ENCODE measurements around the gene HPS5.
"Not testable (repeated sequence)": the region's sequence is repeated elsewhere in the genome, so short reads cannot be mapped to it uniquely, and the experiment has no call there.

HPS5 gene

DNA sequence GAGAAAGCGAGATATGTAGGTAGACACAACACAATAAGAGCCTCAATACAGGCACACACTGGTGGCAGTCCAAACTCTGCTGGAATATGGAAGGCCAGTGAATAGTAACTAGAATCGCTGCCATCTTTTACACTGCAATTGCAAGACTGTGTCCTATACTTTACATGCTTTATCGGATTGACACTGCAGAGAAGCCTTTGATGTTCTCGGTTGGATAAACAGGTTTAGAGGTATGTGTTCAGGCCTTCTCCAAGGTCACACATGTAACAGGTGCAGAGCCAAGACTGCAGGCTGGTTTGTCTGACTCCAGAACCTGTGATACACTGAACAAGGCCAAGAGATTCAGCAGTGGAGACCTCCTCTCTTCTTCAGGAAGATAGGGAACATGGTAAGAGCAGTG, 50.7 kb downstream of the HPS5 start:
- no peak for DNase-seq

DNA sequence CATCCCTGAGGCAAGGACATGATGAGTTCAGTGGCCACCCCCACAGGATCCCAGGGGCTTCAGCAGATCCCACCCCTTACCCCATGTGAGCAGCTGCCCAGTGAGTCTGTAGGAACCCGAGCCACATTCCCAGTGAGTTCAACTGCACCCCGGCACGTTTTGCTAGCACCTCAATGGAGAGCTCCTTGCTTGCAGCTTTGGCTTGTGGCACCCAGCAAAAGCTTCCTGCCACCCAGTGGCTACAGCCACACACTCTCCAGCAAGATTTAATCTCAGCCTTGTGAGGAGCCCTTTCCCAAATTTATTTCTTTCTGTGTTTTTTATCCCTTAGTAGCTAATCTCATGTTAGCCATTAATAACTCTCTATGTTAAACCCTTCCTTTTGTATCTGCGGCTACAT, 51.8 kb downstream of the HPS5 start:
- no peak for DNase-seq

DNA sequence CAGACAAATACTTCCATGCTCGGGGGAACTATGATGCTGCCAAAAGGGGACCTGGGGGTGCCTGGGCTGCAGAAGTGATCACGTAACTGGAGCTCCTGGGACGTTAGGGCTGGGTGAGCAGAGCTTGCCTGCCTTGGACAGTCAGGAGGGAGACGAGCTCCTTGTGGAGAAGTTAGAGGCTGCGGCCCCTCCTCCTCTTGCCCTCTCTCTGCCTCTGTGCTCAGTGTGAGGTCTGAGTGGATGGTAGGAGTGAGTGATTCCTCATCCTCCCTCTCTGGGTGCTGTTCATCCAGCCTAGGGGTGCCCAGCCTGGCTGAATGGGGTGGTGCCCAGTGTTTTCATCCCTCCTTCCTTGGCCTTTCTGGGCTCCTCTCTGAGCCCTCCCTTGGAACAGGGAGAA, 52.7 kb downstream of the HPS5 start:
- not testable (repeated sequence) for DNase-seq

DNA sequence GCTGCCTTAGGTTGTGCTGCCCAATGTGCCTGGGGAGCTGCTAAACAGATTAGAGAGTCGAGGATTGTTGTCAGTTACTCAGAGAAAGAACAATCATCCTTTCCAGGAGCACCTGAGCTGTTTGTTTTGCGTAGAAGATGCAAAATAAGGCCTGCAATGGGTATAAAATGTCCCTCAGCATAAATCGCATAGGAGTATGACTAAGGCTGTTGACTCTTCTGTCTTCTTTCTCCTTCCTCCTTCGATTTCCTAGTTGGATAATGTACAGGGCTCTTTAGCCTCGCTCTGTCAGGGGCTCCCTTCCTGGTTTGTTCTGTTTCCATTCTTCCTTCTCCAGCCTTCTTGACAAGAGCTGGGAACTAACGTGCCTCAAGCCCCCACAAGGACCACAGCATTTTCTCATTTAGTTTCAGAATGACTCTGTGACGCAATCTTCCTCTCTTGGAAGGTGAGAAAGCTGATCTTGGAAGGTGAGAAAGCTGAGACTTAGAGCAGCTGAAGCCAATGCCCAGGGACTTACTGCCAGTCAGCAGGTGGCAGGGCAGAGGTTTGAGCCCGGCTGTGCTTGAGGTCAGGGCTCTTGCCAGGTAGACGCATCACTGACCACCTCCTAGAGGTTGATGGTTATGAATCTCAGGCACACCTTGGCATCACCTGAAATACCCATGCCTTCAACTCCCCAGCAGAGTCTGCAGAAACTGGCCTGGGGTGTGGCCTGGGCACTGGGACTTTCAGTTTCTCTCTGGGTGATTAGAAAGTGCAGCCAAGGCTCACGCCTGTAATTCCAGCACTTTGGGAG, 54.4 kb downstream of the HPS5 start:
- not testable (repeated sequence) for DNase-seq

DNA sequence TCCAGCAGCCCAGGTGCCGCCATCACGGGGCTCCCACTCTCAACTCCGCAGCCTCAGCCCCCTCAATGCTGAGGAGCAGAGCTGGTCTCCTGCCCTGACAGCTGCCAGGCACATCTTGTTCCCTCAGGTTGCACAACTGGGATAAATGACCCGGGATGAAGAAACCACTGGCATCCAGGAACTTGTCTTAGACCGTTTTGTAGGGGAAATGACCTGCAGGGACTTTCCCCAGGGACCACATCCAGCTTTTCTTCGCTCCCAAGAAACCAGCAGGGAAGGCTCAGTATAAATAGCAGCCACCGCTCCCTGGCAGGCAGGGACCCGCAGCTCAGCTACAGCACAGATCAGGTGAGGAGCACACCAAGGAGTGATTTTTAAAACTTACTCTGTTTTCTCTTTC, 56.0 kb downstream of the HPS5 start, which contains the start of gene SAA1:
Gene SAA1 (plus strand): TSS at position 316 of the 400 bp plus-strand sequence. CDS start 624 bp downstream, outside the sequence.
- no peak for DNase-seq

DNA sequence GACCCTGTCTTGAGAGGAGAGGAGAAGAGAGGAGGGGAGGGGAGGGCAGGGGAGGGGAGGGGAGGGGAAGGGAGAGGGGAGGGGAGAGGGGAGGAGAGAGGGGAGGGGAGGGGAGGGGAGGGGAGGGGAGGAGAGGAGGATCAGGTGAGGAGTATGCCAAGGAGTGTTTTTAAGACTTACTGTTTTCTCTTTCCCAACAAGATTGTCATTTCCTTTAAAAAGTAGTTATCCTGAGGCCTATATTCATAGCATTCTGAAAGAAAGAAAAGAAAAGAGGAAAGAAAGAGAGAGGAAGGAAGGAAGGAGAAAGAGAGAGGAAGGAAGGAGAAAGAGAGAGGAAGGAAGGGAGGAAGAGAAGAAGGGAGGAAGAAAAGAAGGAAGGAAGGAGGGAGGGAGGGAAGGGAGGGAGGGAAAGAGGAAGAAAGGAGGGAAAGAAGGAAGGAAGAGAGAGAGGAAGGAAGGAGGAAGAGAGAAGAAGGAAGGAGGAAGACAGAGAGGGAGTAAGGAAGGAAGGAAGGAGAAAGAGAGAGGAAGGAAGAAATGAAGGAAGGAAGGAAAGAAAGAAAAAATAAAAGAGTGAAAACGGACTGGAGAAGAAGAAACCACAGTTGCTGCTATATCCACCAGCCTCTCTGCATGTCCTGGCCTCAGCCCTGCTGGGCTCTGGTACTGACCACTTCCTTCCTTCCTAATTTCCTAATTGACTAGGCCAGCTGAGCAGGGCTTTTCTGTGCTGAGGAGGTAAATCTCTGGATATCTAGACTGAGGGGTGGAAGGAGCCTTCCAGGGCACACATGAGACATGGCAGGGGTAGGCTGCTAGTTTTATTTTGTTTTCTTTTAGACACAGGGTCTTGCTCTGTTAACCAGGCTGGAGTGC, 57.0 kb downstream of the HPS5 start:
- peak in 1 of 2 donors; percentile 18 for DNase-seq

DNA sequence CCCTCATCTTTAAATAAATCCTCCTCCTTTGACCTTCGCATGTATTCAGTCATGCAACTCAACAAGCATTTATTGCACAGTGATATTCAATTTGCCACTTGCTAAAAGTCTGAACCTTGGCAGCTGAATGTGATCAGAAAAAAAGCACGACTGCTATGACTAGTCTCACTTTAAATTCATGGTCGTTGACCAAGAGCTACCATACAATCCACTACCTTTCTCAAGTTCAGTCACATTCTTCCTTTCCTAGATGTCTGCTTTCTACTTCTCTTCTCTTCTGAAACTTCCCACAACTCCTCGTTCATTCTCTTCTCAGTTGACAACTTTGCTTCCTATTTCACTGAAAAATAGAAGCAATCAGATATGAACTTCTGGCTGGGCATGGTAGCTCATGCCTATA, 57.9 kb downstream of the HPS5 start:
- no peak for DNase-seq

DNA sequence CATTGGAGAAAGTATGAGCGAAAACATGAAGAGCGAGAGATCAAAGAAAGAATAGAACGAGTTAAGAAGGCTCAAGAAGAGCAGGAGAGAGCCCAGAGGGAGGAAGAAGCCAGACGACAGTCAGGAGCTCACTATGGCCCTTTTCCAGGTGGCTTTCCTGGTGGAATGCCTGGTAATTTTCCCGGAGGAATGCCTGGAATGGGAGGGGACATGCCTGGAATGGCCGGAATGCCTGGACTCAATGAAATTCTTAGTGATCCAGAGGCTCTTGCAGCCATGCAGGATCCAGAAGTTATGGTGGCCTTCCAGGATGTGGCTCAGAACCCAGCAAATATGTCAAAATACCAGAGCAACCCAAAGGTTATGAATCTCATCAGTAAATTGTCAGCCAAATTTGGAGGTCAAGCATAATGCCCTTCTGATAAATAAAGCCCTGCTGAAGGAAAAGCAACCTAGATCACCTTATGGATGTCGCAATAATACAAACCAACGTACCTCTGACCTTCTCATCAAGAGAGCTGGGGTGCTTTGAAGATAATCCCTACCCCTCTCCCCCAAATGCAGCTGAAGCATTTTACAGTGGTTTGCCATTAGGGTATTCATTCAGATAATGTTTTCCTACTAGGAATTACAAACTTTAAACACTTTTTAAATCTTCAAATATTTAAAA, 59.1 kb downstream of the HPS5 start:
- DNase-seq, result not testable (repeated sequence)

DNA sequence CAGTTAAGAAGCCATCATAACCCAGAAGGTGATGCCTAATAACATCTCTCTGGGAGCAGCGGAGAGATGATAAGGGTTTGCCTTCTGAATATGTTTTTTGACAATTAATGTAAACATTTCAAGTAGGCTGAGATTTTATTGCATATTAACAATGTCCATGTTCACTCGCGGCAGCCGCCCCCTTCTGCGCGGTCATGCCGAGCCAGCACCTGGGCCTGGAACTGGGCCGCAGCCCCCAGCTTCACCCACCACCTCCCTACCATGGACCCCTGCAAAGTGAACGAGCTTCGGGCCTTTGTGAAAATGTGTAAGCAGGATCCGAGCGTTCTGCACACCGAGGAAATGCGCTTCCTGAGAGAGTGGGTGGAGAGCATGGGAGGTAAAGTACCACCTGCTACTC, 60.2 kb downstream of the HPS5 start:
- no peak for DNase-seq

DNA sequence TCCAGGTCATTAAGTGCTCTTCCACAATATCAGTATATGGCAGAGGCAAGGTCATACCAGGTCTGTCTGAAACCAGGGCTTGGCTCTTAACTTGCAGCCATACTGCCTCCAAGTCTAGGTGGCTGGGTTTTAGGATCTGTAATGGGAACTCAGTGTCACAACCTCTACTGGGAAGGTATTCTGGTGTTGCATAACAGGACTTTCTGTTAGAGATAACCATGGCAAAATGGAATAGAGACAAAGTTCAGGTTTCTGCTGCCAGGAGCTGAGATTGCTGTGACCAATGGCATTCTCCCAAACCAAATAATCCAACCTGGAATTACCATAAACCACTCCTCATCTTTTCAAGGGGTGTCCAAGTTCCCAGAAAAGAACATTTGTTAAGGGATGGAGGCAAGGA, 62.7 kb downstream of the HPS5 start:
- DNase-seq, result no peak

DNA sequence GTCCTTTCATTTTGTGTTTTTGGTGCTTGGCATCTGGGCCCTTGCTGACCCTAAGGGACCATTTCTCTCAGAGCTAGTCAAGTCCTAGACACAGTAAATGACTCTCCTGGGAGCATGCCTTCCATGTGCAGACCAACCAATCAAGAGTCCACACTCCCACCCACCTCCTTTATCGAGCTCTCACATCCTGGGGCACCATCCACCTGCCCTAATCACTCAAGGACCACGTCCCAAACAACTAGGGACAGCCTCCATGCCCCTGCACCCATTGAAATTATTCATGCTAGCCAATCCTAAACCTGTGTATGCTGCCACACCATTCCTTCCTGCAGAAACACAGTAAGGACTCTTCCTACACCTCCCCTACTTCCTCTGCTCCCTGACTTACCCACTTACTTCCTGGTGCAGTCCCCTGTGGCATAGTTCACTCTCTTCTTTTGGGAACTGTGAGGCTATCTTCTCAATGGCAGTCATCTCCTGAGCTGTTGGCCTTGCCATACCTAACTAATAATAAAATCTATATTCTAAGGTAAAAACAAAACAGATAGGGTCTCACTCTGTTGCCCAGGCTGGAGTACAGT, 67.1 kb downstream of the HPS5 start:
- DNase-seq, result no peak

DNA sequence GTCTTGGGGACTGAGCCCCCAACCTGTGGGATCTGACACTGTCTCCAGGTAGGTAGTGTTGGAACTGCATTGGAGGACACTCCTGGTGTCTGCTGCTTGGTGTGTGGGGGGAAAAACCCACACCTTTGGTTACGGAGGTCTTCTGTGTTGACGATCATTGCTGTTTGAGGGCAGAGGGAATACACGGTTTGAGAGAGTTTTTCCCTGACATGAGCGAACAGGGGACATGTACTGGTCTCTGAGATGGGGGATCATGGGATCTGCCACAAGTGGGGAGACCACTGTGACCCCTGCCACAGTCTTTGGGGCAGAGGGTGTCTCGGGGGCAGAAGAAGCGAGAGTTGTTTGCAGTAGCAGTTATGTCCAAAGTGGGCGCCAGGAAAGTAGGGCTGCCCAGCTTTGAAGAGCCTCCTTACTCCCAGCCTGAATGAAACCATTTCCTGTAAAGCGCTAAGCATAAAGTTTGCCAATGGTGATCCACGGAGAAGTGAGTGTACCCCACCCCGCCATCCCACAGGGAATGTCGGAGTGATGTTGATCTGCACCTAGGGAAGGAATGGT, 68.1 kb downstream of the HPS5 start:
- DNase-seq, result no peak

DNA sequence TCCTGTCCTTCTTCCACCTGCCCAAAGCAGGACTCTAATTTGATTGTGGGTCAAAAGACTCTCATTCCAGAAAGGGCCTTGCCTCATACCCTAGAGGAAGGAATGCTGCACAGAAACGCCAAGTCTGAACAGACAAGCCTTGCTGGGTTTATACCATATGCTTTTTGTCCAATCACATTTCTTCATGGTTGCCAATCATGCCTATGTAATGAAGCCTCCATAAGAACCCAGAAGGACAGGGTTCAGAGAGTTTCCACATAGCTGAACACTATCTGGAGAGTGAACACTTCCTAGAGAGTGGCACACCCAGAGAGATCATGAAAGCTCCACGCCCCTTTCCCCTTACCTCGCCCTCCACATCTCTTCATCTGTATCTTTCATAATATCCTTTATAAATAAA, 68.7 kb downstream of the HPS5 start:
- no peak for DNase-seq

DNA sequence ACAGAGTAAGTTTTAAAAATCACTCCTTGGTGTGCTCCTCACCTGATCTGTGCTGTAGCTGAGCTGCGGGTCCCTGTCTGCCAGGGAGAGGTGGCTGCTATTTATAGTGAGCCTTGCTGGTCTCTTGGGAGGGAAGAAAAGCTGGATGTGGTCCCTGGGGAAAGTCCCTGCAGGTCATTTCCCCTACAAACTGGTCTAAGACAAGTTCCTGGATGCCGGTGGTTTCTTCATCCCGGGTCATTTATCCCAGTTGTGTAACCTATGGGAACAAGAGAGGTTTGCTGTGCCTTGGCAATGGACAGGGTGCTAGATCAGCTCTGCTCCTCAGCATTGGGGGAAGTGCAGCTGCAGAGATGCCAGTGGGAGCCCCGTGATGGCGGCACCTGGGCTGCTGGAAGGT, 73.4 kb downstream of the HPS5 start, which contains the start of gene SAA2:
Gene SAA2 (minus strand): TSS at position 108 of the 400 bp plus-strand sequence. CDS start 657 bp downstream, outside the sequence.
- DNase-seq, result no peak

DNA sequence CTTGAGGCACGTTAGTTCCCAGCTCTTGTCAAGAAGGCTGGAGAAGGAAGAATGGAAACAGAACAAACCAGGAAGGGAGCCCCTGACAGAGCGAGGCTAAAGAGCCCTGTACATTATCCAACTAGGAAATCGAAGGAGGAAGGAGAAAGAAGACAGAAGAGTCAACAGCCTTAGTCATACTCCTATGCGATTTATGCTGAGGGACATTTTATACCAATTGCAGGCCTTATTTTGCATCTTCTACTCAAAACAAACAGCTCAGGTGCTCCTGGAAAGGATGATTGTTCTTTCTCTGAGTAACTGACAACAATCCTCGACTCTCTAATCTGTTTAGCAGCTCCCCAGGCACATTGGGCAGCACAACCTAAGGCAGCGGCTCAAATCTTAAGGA, 74.8 kb downstream of the HPS5 start:
- not testable (repeated sequence) for DNase-seq

DNA sequence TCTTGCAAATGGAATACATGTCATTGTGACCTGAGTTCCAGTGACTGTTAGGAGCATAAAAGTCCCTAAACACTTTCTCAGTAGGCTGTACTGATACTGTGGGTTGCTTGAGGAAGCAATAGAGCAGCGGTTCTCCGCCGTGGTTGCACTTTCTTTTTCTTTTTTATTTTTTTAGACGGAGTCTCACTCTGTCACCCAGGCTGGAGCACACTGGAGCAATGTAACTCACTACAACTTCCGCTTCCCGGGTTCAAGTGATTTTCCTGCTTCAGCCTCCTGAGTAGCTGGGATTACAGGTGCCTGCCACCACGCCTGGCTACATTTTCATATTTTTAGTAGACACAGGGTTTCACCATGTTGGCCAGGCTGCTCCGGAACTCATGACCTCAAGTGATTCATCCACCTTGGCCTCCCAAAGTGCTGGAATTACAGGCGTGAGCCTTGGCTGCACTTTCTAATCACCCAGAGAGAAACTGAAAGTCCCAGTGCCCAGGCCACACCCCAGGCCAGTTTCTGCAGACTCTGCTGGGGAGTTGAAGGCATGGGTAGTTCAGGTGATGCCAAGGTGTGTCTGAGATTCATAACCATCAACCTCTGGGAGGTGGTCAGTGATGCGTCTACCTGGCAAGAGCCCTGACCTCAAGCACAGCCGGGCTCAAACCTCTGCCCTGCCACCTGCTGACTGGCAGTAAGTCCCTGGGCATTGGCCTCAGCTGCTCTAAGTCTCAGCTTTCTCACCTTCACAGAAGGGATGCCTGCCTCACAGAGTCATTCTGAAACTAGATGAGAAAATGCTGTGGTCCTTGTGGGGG, 75.4 kb downstream of the HPS5 start:
- DNase-seq, result peak in 1 of 2 donors; percentile 9

DNA sequence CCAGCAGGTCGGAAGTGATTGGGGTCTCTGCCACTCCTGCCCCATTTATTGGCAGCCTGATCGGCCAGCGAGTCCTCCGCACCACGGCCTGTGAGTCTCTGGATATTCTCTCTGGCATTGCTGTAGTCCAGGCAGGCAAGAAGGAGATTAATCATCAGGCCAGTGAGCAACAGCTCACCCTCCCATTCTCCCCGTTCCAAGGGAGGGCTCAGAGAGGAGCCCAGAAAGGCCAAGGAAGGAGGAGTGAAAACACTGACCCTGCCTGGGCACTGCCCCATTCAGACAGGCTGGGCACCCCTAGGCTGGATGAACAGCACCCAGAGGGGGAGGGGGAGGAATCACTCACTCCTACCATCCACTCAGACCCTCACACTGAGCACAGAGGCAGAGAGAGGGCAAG, 76.5 kb downstream of the HPS5 start:
- DNase-seq, result no peak

DNA sequence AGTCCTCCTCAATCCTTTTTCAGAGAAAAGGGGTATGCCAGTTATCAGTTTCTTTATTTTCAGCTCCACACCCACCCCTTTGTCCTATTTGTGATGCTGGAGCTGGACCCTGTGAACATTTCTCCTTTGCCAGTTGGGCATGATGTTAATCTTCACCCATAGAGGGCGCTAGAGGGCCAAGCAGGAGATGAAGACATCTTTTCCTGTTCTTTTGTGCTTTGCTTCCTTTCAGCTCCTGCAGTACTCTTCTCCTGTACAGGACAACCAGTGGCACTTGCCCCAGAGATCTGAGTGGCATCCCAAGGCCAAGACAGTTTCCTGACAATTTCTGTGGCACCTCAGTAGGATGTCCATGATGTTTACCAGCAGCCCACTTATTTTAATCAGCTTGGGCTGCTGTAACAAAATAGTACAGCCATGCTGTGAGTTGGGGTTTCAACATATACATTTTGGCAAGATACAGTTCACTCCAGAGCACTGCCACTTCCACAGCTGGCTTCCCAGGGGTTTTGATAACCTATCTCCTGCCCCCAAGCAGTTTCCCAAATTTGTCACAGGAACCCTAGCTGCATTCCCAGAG, 78.1 kb downstream of the HPS5 start:
- peak; percentile 73 to 74 for DNase-seq

DNA sequence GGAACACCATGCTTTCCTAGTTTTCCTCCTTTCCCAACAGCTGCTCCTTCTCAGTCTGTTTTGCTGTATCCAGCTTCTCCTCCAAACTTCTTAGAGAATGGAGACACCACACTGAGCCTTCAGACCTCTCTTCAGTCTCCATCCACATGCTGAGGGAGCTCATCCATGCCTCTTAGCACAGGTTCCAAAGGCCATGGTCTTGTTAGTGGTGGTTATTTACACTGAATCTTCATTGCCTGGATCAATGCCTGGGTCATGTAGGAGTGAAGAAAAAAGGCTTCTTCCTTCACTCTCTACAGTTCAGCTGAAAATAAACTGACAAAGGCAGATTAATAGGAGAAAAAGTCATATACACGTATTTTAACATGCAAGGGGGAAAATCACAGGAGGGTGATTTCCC, 82.3 kb downstream of the HPS5 start:
- no peak for DNase-seq

DNA sequence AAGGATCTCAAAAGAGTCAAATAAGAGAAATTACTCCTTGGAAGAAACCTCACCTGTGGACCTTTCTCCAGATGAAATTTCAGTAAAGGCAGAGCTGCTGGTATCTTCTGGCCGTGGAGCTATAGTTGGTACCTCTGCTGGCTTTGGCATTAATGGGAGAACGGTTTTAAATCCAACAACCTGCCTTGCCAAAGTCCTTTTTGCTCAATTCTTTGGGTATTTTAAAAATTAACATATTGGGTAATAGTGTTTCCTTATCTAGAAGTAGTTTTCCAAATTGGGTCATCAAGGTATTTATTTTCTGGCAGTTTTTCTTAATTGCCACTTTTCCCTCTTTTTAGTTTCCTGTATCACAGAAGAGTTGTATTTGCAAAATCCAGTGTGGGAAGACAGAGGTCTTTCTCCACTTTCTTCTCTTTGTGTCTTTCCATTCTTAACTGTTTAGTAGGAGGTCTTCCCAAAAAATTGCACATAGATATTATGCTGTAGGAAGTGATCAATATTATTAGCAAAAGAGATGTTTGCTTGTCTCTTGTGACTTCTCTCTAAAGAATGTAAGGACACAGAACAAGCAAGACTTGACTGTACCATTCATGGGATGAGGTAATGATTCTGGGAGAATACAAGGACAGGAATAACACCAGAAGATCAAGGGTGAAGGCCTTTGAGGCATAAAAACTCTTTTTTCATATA, 85.1 kb downstream of the HPS5 start, which contains the start of gene SAA4:
Gene SAA4 (minus strand): TSS at position 139 of the 693 bp plus-strand sequence. CDS start 876 bp downstream, outside the sequence.
- no peak for DNase-seq

Data from inflammatory macrophage (primary cell).